Smooth muscle cell (in vitro differentiated cells): ENCODE results near the gene CEACAM21. TPM values are rescaled to one million over a fixed set of nuclear protein-coding genes. Genes with fewer than 3 reads are reported as not detected.

Experiments used
- DNase-seq: peaks from one replicate; lab custom pipeline; 2025; ENCODE audit not compliant: unreplicated experiment; lab: John Stamatoyannopoulos, UW
- H2AFZ ChIP-seq: fragments of 200-600 bp; sonication (generic); 2 replicates; pipeline ENCODE4 v1.6.0; 2016; ENCODE audit warnings: antibody characterized with exemption, low read depth, mild to moderate bottlenecking
- H3F3A ChIP-seq: fragments of 200-600 bp; sonication (generic); 2 replicates; pipeline ENCODE4 v1.6.0; 2017; ENCODE audit warnings: antibody characterized with exemption, low read depth
- H3K27ac ChIP-seq: fragments of 200-600 bp; sonication (generic); 2 replicates; pipeline ENCODE4 v1.5.1; 2016; ENCODE audit warnings: low read depth, mild to moderate bottlenecking
- H3K27me3 ChIP-seq: fragments of 200-600 bp; sonication (generic); 2 replicates; pipeline ENCODE4 v1.6.1; 2016; ENCODE audit warnings: low read depth, mild to moderate bottlenecking
- H3K36me3 ChIP-seq: fragments of 200-600 bp; sonication (generic); 2 replicates; pipeline ENCODE4 v1.5.1; 2016; ENCODE audit warnings: low read depth
- H3K4me1 ChIP-seq: fragments of 200-600 bp; sonication (generic); 2 replicates; pipeline ENCODE4 v1.5.1; 2016; ENCODE audit warnings: low read depth
- H3K4me2 ChIP-seq: fragments of 200-600 bp; sonication (generic); 2 replicates; pipeline ENCODE4 v1.6.0; 2016; ENCODE audit warnings: mild to moderate bottlenecking
- H3K4me3 ChIP-seq: fragments of 200-600 bp; sonication (generic); 2 replicates; pipeline ENCODE4 v1.5.1; 2016; ENCODE audit warnings: mild to moderate bottlenecking
- H3K79me2 ChIP-seq: fragments of 200-600 bp; sonication (generic); 2 replicates; pipeline ENCODE4 v1.6.0; 2016; ENCODE audit warnings: low read depth, mild to moderate bottlenecking
- H3K9ac ChIP-seq: fragments of 200-600 bp; sonication (generic); 2 replicates; pipeline ENCODE4 v1.6.0; 2016; ENCODE audit warnings: low read depth
- H3K9me3 ChIP-seq: fragments of 200-600 bp; sonication (generic); replicated peaks from 2 replicates; pipeline ENCODE4 v1.5.1; 2016; ENCODE audit warnings: low read depth
- H4K20me1 ChIP-seq: fragments of 200-600 bp; sonication (generic); 2 replicates; pipeline ENCODE4 v1.6.0; 2016; ENCODE audit warnings: low read depth
- CTCF ChIP-seq: fragments of 200-600 bp; sonication (generic); IDR thresholded peaks from 2 replicates; pipeline ENCODE4 v1.5.1; 2017; ENCODE audit warnings: borderline replicate concordance, mild to moderate bottlenecking, antibody characterized with exemption; ENCODE audit not compliant: insufficient read depth, poor library complexity, severe bottlenecking
- WGBS: methylation state at CpG from one replicate; pipeline ENCODE4 v1.1.7; 2016; ENCODE audit warnings: low lambda C conversion rate; 5-methylcytosine and 5-hydroxymethylcytosine counted together
- polyA plus RNA-seq: library from polyadenylated mRNA; unstranded; fragments of >200 nt; fragmentation: Nextera tagmentation; extraction: Ambion mirVana; gene quantifications from 2 replicates; pipeline ENCODE4 v1.2.1, GENCODE V29; 2016
- total RNA-seq: library from RNA; depleted of rRNA; stranded (reverse); fragments of >200 nt; gene quantifications from 2 replicates; pipeline ENCODE4 v1.2.3, GENCODE V29; 2014

CEACAM21 gene
- total and polyA plus RNA-seq, 2 experiments from 2014 or later: not detected

DNA sequence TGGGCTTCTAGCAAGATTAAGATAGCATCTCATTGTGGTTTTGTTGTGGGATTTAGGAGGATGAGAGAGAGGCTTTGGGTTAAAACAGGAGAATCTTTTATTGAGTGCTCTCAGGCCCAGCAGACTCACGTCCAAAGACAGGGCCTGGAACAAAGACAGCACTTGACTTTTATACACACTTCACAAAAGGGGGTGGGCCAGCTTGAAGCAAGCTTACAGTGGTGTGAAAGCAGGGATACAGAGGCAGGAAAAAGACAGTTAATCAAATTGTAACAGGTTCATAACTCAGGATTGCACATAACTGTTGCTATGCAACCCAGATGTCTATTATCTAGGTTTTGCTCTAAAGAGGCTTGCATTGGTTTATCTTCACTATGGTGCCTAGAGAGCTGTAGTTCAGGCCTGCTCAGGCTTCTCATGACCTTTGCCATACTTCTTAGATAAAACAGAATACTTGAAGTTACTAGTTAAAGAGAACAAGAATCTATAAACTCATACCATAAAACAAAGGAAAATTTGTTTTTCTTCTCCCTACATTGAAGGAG lies 42.2 kb upstream of the CEACAM21 start:
- no peaks in the 10 kb centered on the region for H3K79me2 ChIP-seq
- WGBS: 28% methylated on average over 1 of the region's 1 CpG
- H3K36me3 ChIP-seq: no peaks in the 10 kb centered on the region
- H3K4me2 ChIP-seq: no peak overlapping the region
- H4K20me1 ChIP-seq: no peaks in the 10 kb centered on the region
- H3K4me3 ChIP-seq: no peak overlapping the region
- no peaks in the 10 kb centered on the region for H3K27me3 ChIP-seq
- no peaks in the 10 kb centered on the region for H3K9me3 ChIP-seq
- H3K4me1 ChIP-seq: no peaks in the 10 kb centered on the region
- H2AFZ ChIP-seq: no peak overlapping the region
- TF ChIP-seq CTCF: no peak
- DNase-seq: no peak
- H3K9ac ChIP-seq: no peak overlapping the region
- H3F3A ChIP-seq: no peaks in the 10 kb centered on the region
- no peak overlapping the region for H3K27ac ChIP-seq

GRCh38 chr19:41535029-41535622 lies 40.8 kb upstream of the CEACAM21 start:
- TF ChIP-seq CTCF: no peak
- H3K36me3 ChIP-seq: no peaks in the 10 kb centered on the region

DNA sequence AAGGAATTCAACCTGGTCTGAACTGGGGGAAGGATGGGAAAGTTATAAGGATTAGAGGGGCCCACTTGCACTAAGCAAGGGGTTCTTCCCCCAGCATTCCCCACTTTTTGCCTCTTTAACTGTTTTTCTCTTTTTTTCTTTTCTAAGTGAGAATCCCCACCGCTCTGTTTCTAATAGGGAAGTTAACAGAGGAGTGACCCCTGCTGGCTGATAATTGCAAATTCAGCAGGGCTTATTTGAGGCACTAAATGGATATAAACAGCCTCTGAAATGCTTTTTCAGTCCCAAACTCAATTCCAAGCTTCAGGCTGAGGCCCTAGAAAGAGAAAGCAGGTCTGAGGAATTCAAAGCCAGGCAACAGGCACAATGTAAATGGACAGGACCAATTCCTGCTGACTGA lies 38.2 kb upstream of the CEACAM21 start:
- H3K27me3 ChIP-seq: no peaks in the 10 kb centered on the region
- H3K79me2 ChIP-seq: no peaks in the 10 kb centered on the region
- H3K9ac ChIP-seq: no peak overlapping the region
- DNase-seq: no peak
- TF ChIP-seq CTCF: no peak
- H3F3A ChIP-seq: no peaks in the 10 kb centered on the region
- 17% methylated on average over 1 of the region's 1 CpG for WGBS
- no peaks in the 10 kb centered on the region for H3K4me1 ChIP-seq
- no peak overlapping the region for H3K27ac ChIP-seq
- no peak overlapping the region for H2AFZ ChIP-seq
- no peaks in the 10 kb centered on the region for H4K20me1 ChIP-seq
- H3K4me3 ChIP-seq: no peak overlapping the region
- no peak overlapping the region for H3K4me2 ChIP-seq
- no peaks in the 10 kb centered on the region for H3K9me3 ChIP-seq
- H3K36me3 ChIP-seq: no peaks in the 10 kb centered on the region

More at GRCh38 chr19:41535029-41535622, 40.8 kb upstream of the CEACAM21 start:
- no peak overlapping the region for H2AFZ ChIP-seq
- no peaks in the 10 kb centered on the region for H3K4me1 ChIP-seq
- no peaks in the 10 kb centered on the region for H3K27me3 ChIP-seq
- no peak for DNase-seq
- H4K20me1 ChIP-seq: no peaks in the 10 kb centered on the region
- no peak overlapping the region for H3K9ac ChIP-seq
- H3F3A ChIP-seq: no peaks in the 10 kb centered on the region
- H3K4me3 ChIP-seq: no peak overlapping the region
- H3K27ac ChIP-seq: no peak overlapping the region
- H3K9me3 ChIP-seq: no peaks in the 10 kb centered on the region
- H3K4me2 ChIP-seq: no peak overlapping the region
- H3K79me2 ChIP-seq: no peaks in the 10 kb centered on the region
- 87% methylated on average over 4 of the region's 4 CpGs for WGBS
